Measurements from ENCODE around the gene NRG3. TPM values are rescaled to one million over a fixed set of nuclear protein-coding genes. Genes with fewer than 3 reads are reported as not detected.

NRG3 gene
- total and polyA plus RNA-seq, 2 of the 8 experiments (the other 6 are each of a cell fraction or from before 2014, with no cell fraction given), result 4.2 to 5.0 TPM

GRCh38 chr10:82847242-82847641 is 972.2 kb downstream of the NRG3 start:
- Histone ChIP-seq H3K9me3 (ENCODE audit: insufficient read depth in 2 of 2, low read depth in 1 of 2, low read length in 1 of 2) (no peaks in the 10 kb centered on the region), H2BK5ac (ENCODE audit: low read depth, low read length) (no peak overlapping the region), H3K4me3 (ENCODE audit: extremely low read depth in 1 of 4, insufficient read depth in 2 of 4, low read depth in 3 of 4, low read length in 4 of 4) (no peak overlapping the region), H2BK120ac (replicated peaks; ENCODE audit: low read depth, low read length) (no peak overlapping the region), H3K27ac (ENCODE audit: low read depth, low read length) (no peak overlapping the region), H3K4me2 (ENCODE audit: insufficient read depth in 1 of 2, low read depth in 2 of 2, low read length in 2 of 2) (no peak overlapping the region), H4K20me1 (replicated peaks in 1 of 2; ENCODE audit: control insufficient read depth in 1 of 2, insufficient read depth in 2 of 2, low read length in 2 of 2) (no peaks in the 10 kb centered on the region), H3K56ac (replicated peaks; ENCODE audit: insufficient read length, low read depth, low read length) (no peak overlapping the region), H2BK20ac (ENCODE audit: low read length) (no peak overlapping the region), H2BK15ac (ENCODE audit: low read length) (no peak overlapping the region), H3K4me1 (replicated peaks in 1 of 4; ENCODE audit: control insufficient read depth in 3 of 4, insufficient read depth in 4 of 4, low read length in 3 of 4) (no peaks in the 10 kb centered on the region), H3K27me3 (replicated peaks in 1 of 4; ENCODE audit: control insufficient read depth in 3 of 4, extremely low read depth in 1 of 4, insufficient read depth in 3 of 4, low read length in 3 of 4) (no peaks in the 10 kb centered on the region), H3K9ac (replicated peaks in 1 of 4; ENCODE audit: extremely low read depth in 1 of 4, low read depth in 3 of 4, low read length in 3 of 4) (no peak overlapping the region), H4K91ac (replicated peaks; ENCODE audit: insufficient read length, low read length) (no peak overlapping the region), H3K36me3 (ENCODE audit: control insufficient read depth in 2 of 4, insufficient read depth in 4 of 4, low read length in 3 of 4) (no peaks in the 10 kb centered on the region), H3K23me2 (ENCODE audit: low read depth, low read length) (no peaks in the 10 kb centered on the region), H2AFZ (ENCODE audit: low read length) (no peak overlapping the region), H3K23ac (ENCODE audit: insufficient read length) (no peak overlapping the region), H2AK5ac (ENCODE audit: low read depth, low read length) (no peak overlapping the region), H3K18ac (ENCODE audit: extremely low read depth, low read length) (no peak overlapping the region), H3K79me1 (ENCODE audit: low read depth, low read length) (no peaks in the 10 kb centered on the region), H4K8ac (ENCODE audit: extremely low read depth, insufficient read depth, low read length) (no peak overlapping the region), H3K79me2 (ENCODE audit: control insufficient read depth in 1 of 2, insufficient read depth in 2 of 2, low read length in 2 of 2) (no peaks in the 10 kb centered on the region), H2BK12ac (ENCODE audit: low read depth, low read length) (no peak overlapping the region), H3K4ac (replicated peaks; ENCODE audit: insufficient read length, low read depth, low read length) (no peak overlapping the region), H3K14ac (ENCODE audit: insufficient read length) (no peak overlapping the region), H4K5ac (ENCODE audit: insufficient read length, low read depth, low read length) (no peak overlapping the region)
- 96% methylated on average over 3 of the region's 3 CpGs; no CpG with 5 or more reads in 1 of the 2 experiments for WGBS, 2 experiments (ENCODE audit: extremely low coverage in 1 of 2, insufficient coverage in 1 of 2, insufficient read length in 1 of 2, insufficient replicate concordance in 2 of 2, low coverage in 1 of 2, low lambda C conversion rate in 2 of 2, missing lambda C conversion rate in 1 of 2)
- no peak for FAIRE-seq
- DNase-seq (ENCODE audit: low read depth in 1 of 2, low spot score in 2 of 2), result no peak
- CTCF ChIA-PET (ENCODE audit: partially characterized antibody), result interaction anchor here (0.7 to 1.1 kb wide), 2 partner anchors 36 to 117 kb away, joined by 3 read pairs; no protein-coding TSS in a partner anchor
- POLR2A ChIA-PET (ENCODE audit: partially characterized antibody), result no interaction called here
- TF ChIP-seq KDM4A (IDR thresholded peaks at IDR 0.05; ENCODE audit: low read depth, low read length, severe bottlenecking), result no peak
- TF ChIP-seq ATF2 (IDR thresholded peaks at IDR 0.05; ENCODE audit: low read length), result no peak
- no peak for TF ChIP-seq USF2 (IDR thresholded peaks at IDR 0.05; ENCODE audit: low read length)
- TF ChIP-seq HDAC6 (IDR thresholded peaks at IDR 0.05; ENCODE audit: low read depth, low read length), result no peak
- TF ChIP-seq GTF2F1 (IDR thresholded peaks at IDR 0.05; ENCODE audit: borderline replicate concordance, low read depth, low read length), result no peak
- no peak for TF ChIP-seq ZNF274 (IDR thresholded peaks at IDR 0.05; ENCODE audit: borderline replicate concordance, extremely low read depth, low read length)
- no peak for TF ChIP-seq EGR1 (IDR thresholded peaks at IDR 0.05; ENCODE audit: borderline replicate concordance, low read depth, low read length)
